SK-MEL-5 (cell line): ENCODE measurements around the gene ZNF660. TPM values are rescaled to one million over a fixed set of nuclear protein-coding genes. Genes with fewer than 3 reads are reported as not detected.
"Not testable (repeated sequence)": the region's sequence is repeated elsewhere in the genome, so short reads cannot be mapped to it uniquely, and the experiment has no call there.

ENCODE experiments used
- DNase-seq: peaks from one replicate; pipeline ENCODE4 v3.0.0-alpha.2; 2016; ENCODE audit warnings: low read depth, low spot score
- in situ Hi-C: cut with HindIII; loops from 2 replicates; pipeline ENCODE4 v1.10.0; 2016; ENCODE audit warnings: low sequenced_read_pairs, high pct_unique_total_duplicates, low pct_unique_long_range_greater_than_20kb
- polyA plus RNA-seq, 2 experiments: library from polyadenylated mRNA; depleted of rRNA; stranded (reverse); fragments of >200 nt; gene quantifications; 2 replicates each; pipeline ENCODE4 v1.2.3, GENCODE V29; 2015
- total RNA-seq: library from RNA; depleted of rRNA; stranded (reverse); fragments of >200 nt; shearing (Covaris generic); gene quantifications from 2 replicates; pipeline ENCODE4 v1.2.3, GENCODE V29; 2014; rRNA removed

ZNF660 gene
- total RNA-seq: 0.03 TPM in 2 replicates
- polyA plus RNA-seq (2015; cell fraction: cytosol; rRNA removed): 0.01 and 0.04 TPM in 2 replicates
- 0.03 and 0.10 TPM in 2 replicates for polyA plus RNA-seq (2015; cell fraction: nucleus; rRNA removed)

GRCh38 chr3:44584646-44585501 lies at the start of gene ZNF660:
TSS of gene ZNF660 (plus strand) at chr3:44584964. CDS start at chr3:44594194, 9,230 bp downstream.
- no peak for DNase-seq
- in situ Hi-C loops: no loop called here

- DNase-seq: no peak
- in situ Hi-C loops: no loop called here
Observed at GRCh38 chr3:44535364-44535763, 49.4 kb upstream of the ZNF660 start.

GRCh38 chr3:44544811-44545210 lies 40.0 kb upstream of the ZNF660 start:
- DNase-seq, in situ Hi-C loops: not testable (repeated sequence)

DNA sequence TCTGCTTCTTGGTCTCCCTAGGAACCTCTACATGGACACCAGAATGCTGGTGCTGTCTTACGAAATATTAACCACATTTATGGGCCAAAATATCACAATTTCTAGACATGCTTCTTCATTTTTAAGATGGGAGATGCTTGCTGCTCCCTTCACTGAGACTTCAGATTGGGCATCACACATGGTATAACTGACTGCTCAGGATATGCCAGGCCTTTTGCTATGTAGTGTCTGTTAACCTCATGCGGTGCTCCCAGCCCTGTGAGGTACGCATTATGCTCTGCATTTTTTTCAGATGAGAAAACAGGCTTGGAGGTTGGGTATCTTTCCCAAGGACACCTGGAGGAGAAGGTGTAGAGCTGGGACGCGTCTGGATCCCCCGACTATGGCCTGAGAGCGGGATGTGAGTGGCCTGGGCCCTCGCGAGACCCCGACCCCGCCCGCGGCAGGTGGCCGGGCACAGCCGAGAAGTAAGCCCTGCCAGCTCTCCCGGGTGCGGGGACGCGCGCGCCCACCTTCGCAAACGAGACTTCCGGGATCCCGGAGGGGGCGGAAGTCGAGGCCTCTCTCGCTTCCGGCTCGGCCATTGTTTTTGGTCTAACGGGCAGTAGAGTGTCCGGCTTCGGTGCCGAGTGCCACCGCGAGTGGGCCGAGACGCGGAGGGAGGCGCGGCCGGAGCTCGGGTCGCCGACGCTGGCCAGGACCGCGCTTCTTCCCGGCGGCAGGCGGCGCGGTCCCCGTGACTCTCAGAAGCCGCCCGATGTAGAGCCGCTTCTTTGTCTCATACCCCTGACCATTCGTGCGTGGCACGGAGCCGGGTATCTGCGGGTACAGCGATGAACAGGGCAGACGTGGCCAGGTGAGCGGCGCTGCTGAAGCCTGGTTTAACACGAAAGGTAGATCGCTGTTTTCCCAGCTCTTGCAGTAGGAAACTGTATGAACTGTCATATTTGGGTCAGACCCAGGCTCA lies 29.9 kb upstream of the ZNF660 start, which contains the start of gene ZKSCAN7:
Gene ZKSCAN7, plus strand, starts transcription at position 568 of the 967 bp plus-strand sequence. CDS start 1,855 bp downstream, outside the sequence.
- peak; percentile 9 for DNase-seq
- in situ Hi-C loops: no loop called here

DNA sequence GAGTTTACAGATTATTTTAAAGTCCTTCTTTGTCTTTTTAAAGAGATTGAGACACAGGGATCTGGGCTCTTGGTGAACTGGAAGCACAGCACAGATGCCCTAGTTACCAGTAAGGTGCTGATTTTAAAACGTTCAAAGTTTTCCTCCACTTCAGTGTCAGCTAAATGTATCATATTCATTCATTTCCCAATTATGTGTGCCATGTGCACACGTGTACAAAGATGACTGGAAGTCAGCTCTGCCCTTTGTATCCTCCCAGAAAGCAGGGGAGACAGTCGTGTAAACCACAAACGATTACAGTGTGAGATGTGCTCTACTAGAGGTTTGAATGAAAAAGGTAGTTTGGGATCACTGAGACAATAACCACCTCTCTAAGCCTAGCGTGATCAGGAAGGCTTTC lies 29.0 kb upstream of the ZNF660 start:
- DNase-seq: no peak
- in situ Hi-C loops: no loop called here

DNA sequence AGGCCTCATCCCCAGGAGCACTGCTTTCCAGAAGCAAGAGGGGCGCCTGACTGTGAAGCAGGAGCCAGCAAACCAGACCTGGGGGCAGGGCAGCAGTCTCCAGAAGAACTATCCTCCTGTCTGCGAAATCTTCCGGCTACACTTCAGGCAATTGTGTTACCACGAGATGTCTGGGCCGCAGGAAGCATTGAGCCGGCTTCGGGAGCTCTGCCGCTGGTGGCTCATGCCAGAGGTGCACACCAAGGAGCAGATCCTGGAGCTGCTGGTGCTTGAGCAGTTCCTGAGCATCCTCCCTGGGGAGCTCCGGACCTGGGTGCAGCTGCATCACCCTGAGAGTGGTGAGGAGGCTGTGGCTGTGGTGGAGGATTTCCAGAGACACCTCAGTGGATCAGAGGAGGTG lies 27.7 kb upstream of the ZNF660 start:
- in situ Hi-C loops: no loop called here
- no peak for DNase-seq

- in situ Hi-C loops: no loop called here
Observed at GRCh38 chr3:44561076-44561475, 23.7 kb upstream of the ZNF660 start.

GRCh38 chr3:44562147-44562546 lies 22.6 kb upstream of the ZNF660 start:
- DNase-seq: no peak
- in situ Hi-C loops: no loop called here

More at GRCh38 chr3:44561076-44561475, 23.7 kb upstream of the ZNF660 start:
- no peak for DNase-seq

DNA sequence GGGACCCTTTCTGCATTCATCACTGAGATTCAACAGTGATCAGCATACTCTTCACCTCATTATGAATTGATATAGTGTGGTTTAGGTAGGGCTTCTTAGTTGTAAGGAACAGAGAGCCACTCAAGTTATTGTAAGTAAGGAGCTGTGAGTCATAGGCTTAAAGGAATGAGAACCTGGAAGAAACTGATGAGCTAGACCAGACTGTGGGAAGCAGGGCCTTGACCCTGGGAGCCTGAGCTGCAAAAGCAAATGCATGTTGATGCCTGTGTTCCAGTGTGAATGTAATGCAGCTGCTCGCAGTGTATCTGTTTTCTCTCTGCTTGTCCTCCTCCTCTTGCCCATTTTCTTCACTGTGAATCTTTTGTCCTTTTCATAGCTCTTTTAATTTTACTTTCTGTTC lies 16.2 kb upstream of the ZNF660 start:
- DNase-seq: no peak
- in situ Hi-C loops: no loop called here

GRCh38 chr3:44571024-44571423 lies 13.7 kb upstream of the ZNF660 start:
- in situ Hi-C loops: no loop called here
- DNase-seq: no peak

GRCh38 chr3:44576613-44577012 lies 8.2 kb upstream of the ZNF660 start:
- in situ Hi-C loops: no loop called here
- DNase-seq: no peak

DNA sequence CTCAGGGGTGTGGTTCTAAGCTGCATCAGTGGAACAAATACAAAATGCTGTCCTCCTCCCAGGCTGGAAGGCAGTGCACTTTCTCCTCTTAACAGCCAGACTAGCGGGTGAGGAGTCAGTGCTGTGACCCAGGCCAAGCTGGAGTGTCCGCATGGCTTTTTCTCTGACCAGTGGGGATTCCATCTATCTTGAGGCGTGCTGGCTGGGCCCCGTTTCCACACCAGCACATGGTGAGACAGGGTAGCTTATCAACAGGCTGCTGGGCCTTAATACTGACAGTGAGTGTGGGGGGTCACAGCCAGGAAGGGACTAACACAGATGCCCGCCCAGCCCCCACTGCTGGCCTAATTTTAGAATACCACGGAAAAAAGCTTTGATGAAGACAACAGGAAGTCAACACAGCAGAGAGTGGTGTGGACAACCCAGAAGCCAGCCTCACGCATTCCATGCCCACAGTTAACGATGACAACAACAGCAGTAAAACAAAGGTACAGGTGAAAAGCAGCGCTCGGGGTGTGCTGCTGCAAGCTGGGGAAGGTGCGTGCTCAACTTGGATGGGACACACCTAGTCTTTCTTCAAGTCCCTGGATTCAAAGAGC lies 7.3 kb upstream of the ZNF660 start:
- DNase-seq, in situ Hi-C loops: not testable (repeated sequence)

DNA sequence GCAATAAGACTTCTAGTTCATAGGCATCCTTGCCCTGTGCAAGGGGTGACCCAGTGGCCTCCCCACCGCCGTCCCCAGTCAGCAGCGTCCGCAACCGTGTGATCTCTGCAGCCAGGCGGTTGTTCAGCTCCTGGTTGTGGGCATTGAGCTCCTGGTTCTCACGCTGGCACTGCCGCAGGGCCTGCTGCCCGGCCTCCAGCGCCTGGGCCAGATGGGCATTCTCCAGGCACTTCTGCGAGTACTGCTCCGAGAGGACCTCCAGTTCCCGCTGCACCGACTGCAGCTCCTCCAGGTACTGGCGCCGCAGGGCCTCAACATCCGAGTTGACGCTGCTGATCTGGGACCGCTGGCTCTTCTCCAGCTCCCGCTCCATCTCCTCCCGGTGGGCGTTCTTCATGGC lies 6.4 kb upstream of the ZNF660 start:
- DNase-seq, in situ Hi-C loops: not testable (repeated sequence)

DNA sequence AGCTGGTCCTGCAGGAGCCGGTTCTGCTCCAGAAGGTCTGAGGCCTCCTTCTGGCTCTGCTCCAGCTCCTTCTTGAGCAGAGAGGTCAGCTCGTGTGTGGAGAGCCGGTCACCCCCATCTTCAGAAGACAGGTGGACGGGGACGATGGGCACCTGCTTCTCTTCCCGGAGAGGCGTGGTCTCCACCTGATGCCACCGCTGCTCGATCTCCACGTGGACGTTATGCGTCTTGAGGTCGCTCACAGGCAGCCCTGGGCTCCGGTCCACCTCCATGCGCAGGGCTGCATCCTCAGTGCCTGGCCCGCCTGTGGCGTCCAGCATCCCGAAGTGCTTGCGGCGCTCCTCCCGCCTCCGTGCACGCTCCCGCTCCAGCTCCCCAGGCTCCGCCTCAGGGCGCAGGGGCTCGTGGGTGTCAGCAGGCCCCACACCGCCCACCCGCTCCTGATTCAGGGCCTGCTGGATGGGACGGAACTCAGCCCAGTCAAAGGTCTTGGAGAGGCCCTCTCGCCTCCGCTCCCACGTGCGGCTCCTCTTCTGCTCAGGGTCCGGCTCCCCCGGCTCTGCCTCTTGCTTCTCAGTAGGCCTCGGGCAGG lies 5.7 kb upstream of the ZNF660 start:
- in situ Hi-C loops, DNase-seq: not testable (repeated sequence)

GRCh38 chr3:44579749-44580148 lies 5.0 kb upstream of the ZNF660 start:
- DNase-seq, in situ Hi-C loops: not testable (repeated sequence)

- in situ Hi-C loops: not testable (repeated sequence)
Observed at GRCh38 chr3:44580971-44581370, 3.8 kb upstream of the ZNF660 start.

GRCh38 chr3:44596621-44597020 lies 11.9 kb downstream of the ZNF660 start:
- in situ Hi-C loops: no loop called here
- DNase-seq: no peak

More at GRCh38 chr3:44580971-44581370, 3.8 kb upstream of the ZNF660 start:
- not testable (repeated sequence) for DNase-seq
